Kidney (tissue), 14 donors: ENCODE measurements around the gene TGFBR2. TPM values are rescaled to one million over a fixed set of nuclear protein-coding genes. Genes with fewer than 3 reads are reported as not detected.

ENCODE experiments used
- DNase-seq, 5 donors: peaks; one replicate each; pipeline ENCODE4 v3.0.0-alpha.2; 2013 to 2020
- FAIRE-seq: peaks from 2 replicates; lab custom pipeline; 2012; peaks lifted over from hg19 to GRCh38; lab: Jason Lieb, UNC
- H3K27ac ChIP-seq, 2 donors: one replicate each; pipeline ENCODE4 v1.7.0; 2013; ENCODE audit warnings: low read depth in 2 of 2, low read length in 2 of 2, inconsistent platforms in 1 of 2
- H3K27me3 ChIP-seq: one replicate; pipeline ENCODE4 v1.7.1; 2013; ENCODE audit warnings: low read length, inconsistent platforms; ENCODE audit not compliant: control insufficient read depth, insufficient read depth
- H3K36me3 ChIP-seq, 3 donors: one replicate each; pipeline versions ENCODE4 v1.7.0 to v1.7.1; 2013; ENCODE audit warnings: low read length in 3 of 3, control low read depth in 1 of 3, inconsistent platforms in 1 of 3; ENCODE audit not compliant: insufficient read depth in 3 of 3, control insufficient read depth in 2 of 3
- H3K4me1 ChIP-seq, 3 donors: one replicate each; pipeline versions ENCODE4 v1.7.0 to v1.7.1; 2013; ENCODE audit warnings: low read length in 3 of 3, inconsistent platforms in 1 of 3, low read depth in 1 of 3; ENCODE audit not compliant: control insufficient read depth in 2 of 3, insufficient read depth in 2 of 3
- H3K4me3 ChIP-seq, 3 donors: one replicate each; pipeline versions ENCODE4 v1.7.0 to v1.8.1; 2013; ENCODE audit warnings: low read length in 3 of 3, control low read depth in 1 of 3, inconsistent platforms in 1 of 3
- H3K9ac ChIP-seq, 3 donors: one replicate each; pipeline versions ENCODE4 v1.7.0 to v1.7.1; 2013; ENCODE audit warnings: low read length in 3 of 3, control low read depth in 1 of 3, inconsistent platforms in 1 of 3
- H3K9me3 ChIP-seq, 3 donors: one replicate each; pipeline versions ENCODE4 v1.7.0 to v1.7.1; 2013; ENCODE audit warnings: low read length in 3 of 3, control low read depth in 1 of 3, inconsistent platforms in 1 of 3; ENCODE audit not compliant: control insufficient read depth in 2 of 3, insufficient read depth in 1 of 3
- CTCF ChIP-seq: IDR thresholded peaks from 3 replicates; pipeline ENCODE4 v1.5.1; 2012; ENCODE audit warnings: mild to moderate bottlenecking, moderate library complexity, borderline replicate concordance; ENCODE audit not compliant: insufficient read depth; ENCODE audit errors: extremely low read depth
- intact Hi-C: fragments of 100-400 bp; cut with DNase I; formaldehyde crosslinking; loops from one replicate; pipeline ENCODE4 v1.11.1; 2022
- polyA plus RNA-seq: library from polyadenylated mRNA; stranded (reverse); fragments of 350-450 nt; fragmentation: Illumina TruSeq; extraction: RNeasy Lipid Tissue Mini Kit (QIAGEN cat#74804); gene quantifications from one replicate; pipeline ENCODE4 v1.2.3, GENCODE V29; 2014; ENCODE audit warnings: low read depth, low replicate concordance; ENCODE audit not compliant: insufficient read depth
- total RNA-seq: library from RNA; stranded (reverse); fragmentation: NEBNext Ultra II Directional; extraction: Animal tissue kit (Norgen Biotek cat#: 25700); gene quantifications from one replicate; pipeline ENCODE4 v1.2.1, GENCODE V29; 2021
- donor health status: control.
- donor health status: control.
- donor health status: control.
- donor health status: control.
- donor health status: control.
- donor health status: DM: yes; HTN: yes; CAD: no.
- donor health status: Normal renal cell carcinoma (clear cell type).

TGFBR2 gene
- total and polyA plus RNA-seq, 2 donors from 2014 or later, result 81.8 to 243 TPM

DNA sequence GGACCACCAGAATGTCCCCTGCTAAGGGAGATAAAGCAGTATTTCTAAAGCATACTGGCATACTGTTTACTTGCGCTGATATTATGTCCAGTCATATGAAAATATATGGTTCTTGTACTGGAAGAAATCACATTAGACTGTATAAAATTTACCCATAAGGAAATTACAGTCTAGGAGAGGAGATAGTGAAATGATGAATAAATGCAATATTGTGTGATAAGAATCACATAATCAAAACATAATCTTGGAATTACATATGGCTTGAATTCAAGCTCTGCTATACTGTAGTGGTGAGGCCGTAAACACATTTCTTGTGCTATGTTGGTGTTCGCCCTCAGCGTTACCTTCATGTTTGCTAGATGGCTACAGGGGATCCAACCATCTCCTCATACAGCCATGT lies 20.7 kb upstream of the TGFBR2 start:
- no peak for TF ChIP-seq CTCF
- no peak for DNase-seq
- no peaks in the 10 kb centered on the region for H3K27me3 ChIP-seq
- H3K9ac ChIP-seq, result no peak overlapping the region
- H3K4me3 ChIP-seq, result no peak overlapping the region
- peaks cover 0 to 3% (median 0%) of the 10 kb centered on the region in 3 donors for H3K4me1 ChIP-seq
- no peak for FAIRE-seq
- no peak overlapping the region for H3K27ac ChIP-seq
- no peaks in the 10 kb centered on the region for H3K36me3 ChIP-seq
- no peaks in the 10 kb centered on the region for H3K9me3 ChIP-seq
- intact Hi-C loops, result no loop called here

- DNase-seq, result no peak
- no peak overlapping the region for H3K4me3 ChIP-seq
- H3K9me3 ChIP-seq, result no peaks in the 10 kb centered on the region
- no peaks in the 10 kb centered on the region for H3K27me3 ChIP-seq
- H3K36me3 ChIP-seq, result no peaks in the 10 kb centered on the region
- no peak overlapping the region for H3K27ac ChIP-seq
- no peak for TF ChIP-seq CTCF
- intact Hi-C loops, result no loop called here
- no peak for FAIRE-seq
- H3K9ac ChIP-seq, result no peak overlapping the region
- H3K4me1 ChIP-seq, result peaks cover 0 to 3% (median 0%) of the 10 kb centered on the region in 3 donors
Observed at GRCh38 chr3:30586096-30586805, 20.1 kb upstream of the TGFBR2 start.

DNA sequence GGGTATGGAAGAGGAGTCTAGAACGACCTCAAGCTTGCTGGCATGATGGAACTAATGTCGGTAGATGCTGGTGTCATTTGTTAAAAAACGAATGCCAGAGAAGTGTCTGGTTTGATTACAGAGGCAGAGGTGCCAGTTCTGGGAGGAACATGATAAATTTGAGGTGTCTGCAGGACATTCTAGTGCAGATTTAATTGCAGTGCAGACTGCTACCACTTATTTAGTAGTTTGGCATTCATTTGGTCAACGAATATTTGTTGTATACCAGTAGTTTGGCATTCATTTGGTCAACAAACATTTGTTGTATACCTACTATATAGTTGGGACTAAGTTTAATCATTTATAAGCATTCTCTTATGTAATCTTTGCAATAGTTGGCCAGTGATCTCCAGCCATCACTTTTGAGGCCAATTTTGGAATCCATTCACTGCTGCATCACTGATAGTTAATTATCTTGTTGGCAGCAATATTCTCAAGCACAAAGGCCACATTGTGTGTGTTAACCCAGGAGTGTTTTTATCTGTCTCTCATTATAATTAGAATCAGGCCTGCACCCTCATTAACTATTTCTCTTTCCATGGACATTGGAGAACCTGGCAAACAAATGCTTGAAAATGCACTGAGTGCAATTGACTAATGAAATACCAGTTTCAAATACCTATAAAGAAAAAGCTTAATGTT lies 19.5 kb upstream of the TGFBR2 start:
- Histone ChIP-seq H3K36me3 (no peaks in the 10 kb centered on the region), H3K9me3 (no peaks in the 10 kb centered on the region), H3K9ac (no peak overlapping the region), H3K4me1 (no peaks in the 10 kb centered on the region), H3K27ac (no peak overlapping the region), H3K4me3 (no peak overlapping the region), H3K27me3 (no peaks in the 10 kb centered on the region)
- intact Hi-C loops, result no loop called here
- DNase-seq, result no peak
- no peak for TF ChIP-seq CTCF
- no peak for FAIRE-seq
